HepG2 (cell line): ENCODE results near the gene HYOU1. TPM values are rescaled to one million over a fixed set of nuclear protein-coding genes. Genes with fewer than 3 reads are reported as not detected.

Experiments used
- ARID5B ChIP-seq: IDR thresholded peaks from 2 replicates; pipeline ENCODE4 v1.4.0; 2020; ENCODE audit warnings: mild to moderate bottlenecking, missing genetic modification reagents
- CREB1 ChIP-seq, 2 experiments: fragments of 450-650 bp in 1 of 2; IDR thresholded peaks; 2 replicates each; pipeline ENCODE4 v1.6.1; 2016 to 2017; ENCODE audit warnings: control low read depth in 1 of 2, mild to moderate bottlenecking in 1 of 2, missing compliant biosample characterization in 1 of 2, missing genetic modification characterization in 1 of 2
- FOXA3 ChIP-seq: IDR thresholded peaks from 2 replicates; pipeline ENCODE4 v1.6.1; 2016; ENCODE audit warnings: missing genetic modification reagents, missing compliant biosample characterization
- FOXC1 ChIP-seq: sonication (generic); formaldehyde crosslinking; IDR thresholded peaks from 2 replicates; pipeline ENCODE4 v1.8.0; 2022; ENCODE audit warnings: mild to moderate bottlenecking, missing genetic modification reagents, borderline replicate concordance
- GPN1 ChIP-seq: sonication (generic); formaldehyde crosslinking; IDR thresholded peaks from 2 replicates; pipeline ENCODE4 v1.5.1; 2020; ENCODE audit warnings: missing genetic modification reagents, borderline replicate concordance
- KAT8 ChIP-seq: IDR thresholded peaks from 2 replicates; pipeline ENCODE4 v1.6.1; 2016; ENCODE audit warnings: missing genetic modification reagents, missing compliant biosample characterization
- KDM2A ChIP-seq: sonication (generic); formaldehyde crosslinking; IDR thresholded peaks from 2 replicates; pipeline ENCODE4 v1.4.0; 2020; ENCODE audit warnings: low read depth, missing genetic modification reagents, borderline replicate concordance
- KLF12 ChIP-seq: sonication (generic); formaldehyde crosslinking; IDR thresholded peaks from 2 replicates; pipeline ENCODE4 v1.4.0; 2020; ENCODE audit warnings: missing genetic modification reagents, borderline replicate concordance
- MAZ ChIP-seq, 2 experiments: sonication (generic) in 1 of 2; formaldehyde crosslinking in 1 of 2; IDR thresholded peaks; 2 replicates each; pipeline versions ENCODE4 v1.5.0 to v1.6.1; 2012 to 2020; ENCODE audit warnings: low read depth in 2 of 2, mild to moderate bottlenecking in 2 of 2, borderline replicate concordance in 1 of 2, improper control_type of control experiment in 1 of 2, low read length in 1 of 2, missing genetic modification reagents in 1 of 2, moderate library complexity in 1 of 2
- PAWR ChIP-seq: sonication (generic); formaldehyde crosslinking; IDR thresholded peaks from 2 replicates; pipeline ENCODE4 v1.4.0; 2020; ENCODE audit warnings: missing genetic modification reagents, mild to moderate bottlenecking, borderline replicate concordance
- PRMT3 ChIP-seq: sonication (generic); formaldehyde crosslinking; IDR thresholded peaks from 2 replicates; pipeline ENCODE4 v1.8.1; 2022; ENCODE audit warnings: low read depth, mild to moderate bottlenecking, moderate library complexity, missing genetic modification reagents, borderline replicate concordance
- SP4 ChIP-seq: sonication (generic); formaldehyde crosslinking; IDR thresholded peaks from 2 replicates; pipeline ENCODE4 v1.8.1; 2023; ENCODE audit warnings: mild to moderate bottlenecking, missing genetic modification reagents
- ZBTB10 ChIP-seq: sonication (generic); formaldehyde crosslinking; IDR thresholded peaks from 2 replicates; pipeline ENCODE4 v1.4.0; 2020; ENCODE audit warnings: missing genetic modification reagents, borderline replicate concordance
- ZBTB34 ChIP-seq: sonication (generic); formaldehyde crosslinking; IDR thresholded peaks from 2 replicates; pipeline ENCODE4 v1.8.0; 2022; ENCODE audit warnings: mild to moderate bottlenecking, missing genetic modification reagents
- ZC3H4 ChIP-seq: sonication (generic); formaldehyde crosslinking; IDR thresholded peaks from 2 replicates; pipeline ENCODE4 v1.4.0; 2020; ENCODE audit warnings: missing genetic modification reagents, borderline replicate concordance
- ZNF264 ChIP-seq: sonication (generic); formaldehyde crosslinking; IDR thresholded peaks from 2 replicates; pipeline ENCODE4 v1.4.0; 2020; ENCODE audit warnings: missing genetic modification reagents
- ZNF761 ChIP-seq: sonication (generic); formaldehyde crosslinking; conservative IDR thresholded peaks from 2 replicates; pipeline ENCODE4 v1.4.0; 2020; ENCODE audit warnings: mild to moderate bottlenecking, missing genetic modification reagents
- polyA plus RNA-seq, 8 experiments: library from polyadenylated mRNA; depleted of rRNA in 3 of 8; stranded (reverse) in 7 of 8; unstranded in 1 of 8; fragments of >200 nt; fragmentation: Illumina TruSeq in 4 of 8; extraction: Trizol in 4 of 8; gene quantifications; 2 replicates each; pipeline versions ENCODE4 v1.2.1 to v1.2.3, GENCODE V29; 2011 to 2016; ENCODE audit warnings: low read depth in 4 of 8, missing spikeins in 1 of 8, mixed read lengths in 1 of 8; ENCODE audit not compliant: insufficient read depth in 1 of 8
- total RNA-seq, 5 experiments: library from RNA; depleted of rRNA; stranded (reverse); fragments of >200 nt; fragmentation: Illumina TruSeq; extraction: Trizol; gene quantifications; 2 replicates each; pipeline ENCODE4 v1.2.3, GENCODE V29; 2016; ENCODE audit warnings: low read depth in 1 of 5

The HYOU1 gene
- total and polyA plus RNA-seq, 2 of the 13 experiments (the other 11 are each of a cell fraction or from before 2014, with no cell fraction given), result 127 to 155 TPM

GRCh38 chr11:119057000-119057769 lies at the start of gene HYOU1 (continued):
- TF ChIP-seq ZBTB10 (peak; percentile 99), ZNF761 (CRISPR knock-in tag) (no peak; the same call in 1 of the 2 replicates), KDM2A (CRISPR knock-in tag) (peak; percentile 15; the same call in 1 of the 2 replicates), CREB1 (IDR thresholded peaks at IDR 0.05) (peak; percentile 91), CREB1 (CRISPR knock-in tag; IDR thresholded peaks at IDR 0.05) (peak; percentile 88), ARID5B (peak; percentile 31; the same call in 1 of the 2 replicates), ZNF264 (peak; percentile 27; the same call in 1 of the 2 replicates), ZC3H4 (no peak), KLF12 (CRISPR knock-in tag) (no peak), KAT8 (CRISPR knock-in tag) (peak; percentile 86), FOXA3 (CRISPR knock-in tag) (peak; percentile 16; the same call in 1 of the 2 replicates), PAWR (no peak), PRMT3 (no peak), SP4 (CRISPR knock-in tag) (peak; percentile 73; the same call in 1 of the 2 replicates), ZBTB34 (CRISPR knock-in tag) (0 out of 2 replicates have a peak, but pooled peaks have one; percentile 36), GPN1 (CRISPR knock-in tag) (no peak), MAZ (IDR thresholded peaks at IDR 0.05; ENCODE audit: borderline replicate concordance, low read depth, low read length) (peak; percentile 64), MAZ (CRISPR knock-in tag; IDR thresholded peaks at IDR 0.05; ENCODE audit: low read depth) (peak; percentile 64; the same call in 1 of the 2 replicates), FOXC1 (CRISPR knock-in tag) (no peak)
